Endothelial cell of umbilical vein (primary cell): ENCODE data around the gene TIPRL. TPM values are rescaled to one million over a fixed set of nuclear protein-coding genes. Genes with fewer than 3 reads are reported as not detected.
"Not testable (repeated sequence)": the region's sequence is repeated elsewhere in the genome, so short reads cannot be mapped to it uniquely, and the experiment has no call there.

Source experiments
- BruUV-seq: library from RNA; stranded (reverse); fragments of 400-500 nt; replicated peaks from 2 replicates; lab custom pipeline; 2021; lab: Mats Ljungman, UMichigan
- CTCF ChIA-PET: fragments of 300-600, 350-600 bp; sonication (Branson Sonifier 250); formaldehyde crosslinking; loops from one replicate; lab custom pipeline; 2021; ENCODE audit warnings: antibody characterized with exemption, inconsistent platforms; lab: Charles Lee
- POLR2A ChIA-PET: fragments of 300-600, 350-600 bp; sonication (Branson Sonifier 250); formaldehyde crosslinking; loops from one replicate; lab custom pipeline; 2021; ENCODE audit warnings: antibody characterized with exemption, inconsistent platforms; lab: Charles Lee
- DNase-seq: peaks from one replicate; pipeline ENCODE4 v3.0.0-alpha.2; 2011; ENCODE audit warnings: low read depth, low spot score
- FAIRE-seq: peaks from 2 replicates; lab custom pipeline; 2011; peaks lifted over from hg19 to GRCh38; lab: Jason Lieb, UNC
- H2AFZ ChIP-seq: 2 replicates; pipeline ENCODE4 v1.6.0; 2012; ENCODE audit warnings: low read depth, low read length, control low read depth, inconsistent platforms
- H3K27ac ChIP-seq: 2 replicates; pipeline ENCODE4 v1.5.1; 2011; ENCODE audit warnings: low read depth, mild to moderate bottlenecking, control low read depth, low read length, moderate library complexity; ENCODE audit not compliant: insufficient read depth
- H3K27me3 ChIP-seq, 2 experiments: 2 replicates each; pipeline versions ENCODE4 v1.6.0 to v1.6.1; 2011; ENCODE audit warnings: low read length in 2 of 2, mixed read lengths in 1 of 2; ENCODE audit not compliant: control insufficient read depth in 2 of 2, insufficient read depth in 2 of 2
- H3K36me3 ChIP-seq, 2 experiments: 2 replicates in 1 of 2; 3 replicates in 1 of 2; pipeline ENCODE4 v1.5.1; 2011; ENCODE audit warnings: low read length in 2 of 2, mild to moderate bottlenecking in 1 of 2, moderate library complexity in 1 of 2; ENCODE audit not compliant: control insufficient read depth in 2 of 2, insufficient read depth in 2 of 2; ENCODE audit errors: extremely low read depth in 1 of 2
- H3K4me1 ChIP-seq: 3 replicates; pipeline ENCODE4 v1.5.1; 2011; ENCODE audit warnings: mild to moderate bottlenecking, low read length; ENCODE audit not compliant: control insufficient read depth, insufficient read depth; ENCODE audit errors: extremely low read depth
- H3K4me2 ChIP-seq: 2 replicates; pipeline ENCODE4 v1.6.1; 2011; ENCODE audit warnings: low read length, control low read depth, mixed read lengths; ENCODE audit not compliant: insufficient read depth
- H3K4me3 ChIP-seq, 3 experiments: fragments of 200-600 bp in 1 of 3; sonication (generic), shearing (Covaris generic) in 1 of 3; replicated peaks in 1 of 3; 2 replicates each; pipeline ENCODE4 v1.5.1; 2011 to 2016; ENCODE audit warnings: control low read depth in 3 of 3, low read length in 3 of 3, mild to moderate bottlenecking in 2 of 3, inconsistent platforms in 1 of 3, low read depth in 1 of 3, moderate library complexity in 1 of 3; ENCODE audit not compliant: insufficient read depth in 1 of 3
- H3K79me2 ChIP-seq: 2 replicates; pipeline ENCODE4 v1.6.0; 2012; ENCODE audit warnings: low read length, inconsistent platforms; ENCODE audit not compliant: control insufficient read depth, insufficient read depth
- H3K9ac ChIP-seq: replicated peaks from 2 replicates; pipeline ENCODE3; 2011; ENCODE audit warnings: low read length, control low read depth; ENCODE audit not compliant: insufficient read depth; ENCODE audit errors: extremely low read depth
- H3K9me1 ChIP-seq: replicated peaks from 3 replicates; pipeline ENCODE4 v1.6.0; 2011; ENCODE audit warnings: mild to moderate bottlenecking, low read length; ENCODE audit not compliant: control insufficient read depth, insufficient read depth; ENCODE audit errors: extremely low read depth
- H3K9me3 ChIP-seq: replicated peaks from 2 replicates; pipeline ENCODE4 v1.5.1; 2012; ENCODE audit warnings: low read length, inconsistent platforms; ENCODE audit not compliant: control insufficient read depth, insufficient read depth
- H4K20me1 ChIP-seq: replicated peaks from 2 replicates; pipeline ENCODE3; 2011; ENCODE audit warnings: mild to moderate bottlenecking, low read length; ENCODE audit not compliant: control insufficient read depth, insufficient read depth; ENCODE audit errors: extremely low read depth
- CTCF ChIP-seq, 2 donors: IDR thresholded peaks; 1 replicate in 1 of 2; 2 replicates in 1 of 2; pipeline ENCODE4 v1.5.1; 2011; ENCODE audit warnings: low read length in 2 of 2, mild to moderate bottlenecking in 2 of 2, moderate library complexity in 2 of 2, control low read depth in 1 of 2, inconsistent platforms in 1 of 2, low read depth in 1 of 2; ENCODE audit not compliant: insufficient read depth in 1 of 2; ENCODE audit errors: extremely low read depth in 1 of 2
- EZH2 ChIP-seq: IDR thresholded peaks from 2 replicates; pipeline ENCODE4 v1.6.1; 2012; ENCODE audit warnings: borderline replicate concordance, low read depth, mild to moderate bottlenecking, moderate library complexity, low read length, inconsistent platforms; ENCODE audit not compliant: severe bottlenecking
- FOS ChIP-seq: IDR thresholded peaks from 2 replicates; pipeline ENCODE4 v1.6.1; 2011; ENCODE audit warnings: mild to moderate bottlenecking, low read length, moderate library complexity, borderline replicate concordance; ENCODE audit not compliant: insufficient read depth
- GATA2 ChIP-seq: IDR thresholded peaks from 2 replicates; pipeline ENCODE4 v1.7.0; 2011; ENCODE audit warnings: low read depth, mild to moderate bottlenecking, moderate library complexity, mixed read lengths, low read length; ENCODE audit not compliant: insufficient read length, insufficient read depth
- JUN ChIP-seq: IDR thresholded peaks from 2 replicates; pipeline ENCODE4 v1.6.1; 2011; ENCODE audit warnings: borderline replicate concordance, low read depth; ENCODE audit not compliant: insufficient read length, insufficient read depth
- MYC ChIP-seq: IDR thresholded peaks from one replicate; pipeline ENCODE4 v1.6.1; 2011; ENCODE audit warnings: mild to moderate bottlenecking, low read depth, low read length
- POLR2A ChIP-seq: IDR thresholded peaks from 2 replicates; pipeline ENCODE4 v1.6.1; 2012; ENCODE audit warnings: low read depth, mild to moderate bottlenecking, control low read depth, low read length
- POLR2AphosphoS5 ChIP-seq: IDR thresholded peaks from 2 replicates; pipeline ENCODE4 v1.6.1; 2012; ENCODE audit warnings: low read depth, mild to moderate bottlenecking, control low read depth, low read length, moderate library complexity; ENCODE audit not compliant: insufficient read depth
- dilution Hi-C: fragments of 300-500 bp; cut with MboI; formaldehyde crosslinking; loops from one replicate; pipeline ENCODE4 v1.15.0; 2019; ENCODE audit warnings: low sequenced_read_pairs; ENCODE audit not compliant: extremely low pct_ligation_motif_present
- intact Hi-C: fragments of 100-400 bp; cut with micrococcal nuclease; formaldehyde crosslinking; loops from one replicate; pipeline ENCODE4 v1.10.0; 2022
- polyA plus RNA-seq, 4 experiments: library from polyadenylated mRNA; depleted of rRNA in 3 of 4; stranded (reverse) in 3 of 4; unstranded in 1 of 4; fragments of >200 nt; gene quantifications; 2 replicates each; pipeline versions ENCODE4 v1.2.1 to v1.2.3, GENCODE V29; 2011 to 2012; ENCODE audit warnings: missing spikeins in 1 of 4
- total RNA-seq: library from RNA; stranded (reverse); gene quantifications from 2 replicates; pipeline ENCODE4 v1.2.3, GENCODE V29; 2021
- TF ChIP-seq, protein P1 (sequence below): IDR thresholded peaks from 2 replicates; pipeline ENCODE4 v1.6.1; 2011; ENCODE audit not compliant: insufficient read depth, insufficient read length

The TIPRL gene
- total and polyA plus RNA-seq, 2 donors (not counting 3 experiments of a cell fraction or from before 2014, with no cell fraction given): 14.0 to 45.8 TPM

DNA sequence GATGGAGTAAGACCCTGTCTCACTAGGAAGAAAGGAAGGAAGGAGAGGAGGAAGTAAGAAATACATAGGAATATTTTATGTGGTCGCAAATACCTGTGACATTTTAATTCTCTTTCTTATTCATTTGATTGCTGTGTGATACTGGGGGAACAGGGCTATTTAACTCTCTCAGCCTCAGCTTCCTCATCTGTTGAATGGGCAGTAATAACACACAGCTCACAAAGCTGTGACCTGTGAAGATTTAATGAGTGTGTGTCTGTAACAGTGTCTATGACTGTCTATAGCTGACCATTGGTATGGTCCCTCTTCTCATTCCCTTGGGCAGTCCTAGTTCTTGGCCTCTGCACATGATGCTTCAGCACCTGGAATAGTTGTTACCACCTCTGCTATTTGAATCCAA lies 28.5 kb upstream of the TIPRL start:
- CTCF ChIA-PET: no interaction called here
- no peak overlapping the region for H2AFZ ChIP-seq

GRCh38 chr1:168151935-168152334 lies 26.8 kb upstream of the TIPRL start:
- no TSS peak for BruUV-seq
- ChIA-PET CTCF (interaction anchor here (1.2 kb wide), 2 partner anchors 8 to 10 kb away, joined by 3 read pairs; no protein-coding TSS in a partner anchor), POLR2A (no interaction called here)
- FAIRE-seq (no peak), DNase-seq (no peak)
- intact Hi-C loops: no loop called here
- Histone ChIP-seq H4K20me1 (no peaks in the 10 kb centered on the region), H3K36me3 (no peaks in the 10 kb centered on the region), H3K4me3 (no peak overlapping the region), H3K9ac (no peak overlapping the region), H3K79me2 (no peaks in the 10 kb centered on the region), H3K27me3 (no peaks in the 10 kb centered on the region), H2AFZ (no peak overlapping the region), H3K4me1 (no peaks in the 10 kb centered on the region), H3K27ac (no peak overlapping the region), H3K9me1 (no peaks in the 10 kb centered on the region), H3K9me3 (no peaks in the 10 kb centered on the region), H3K4me2 (no peak overlapping the region)
- dilution Hi-C loops: no loop called here
- TF ChIP-seq CTCF (IDR thresholded peaks at IDR 0.05; ENCODE audit: extremely low read depth in 1 of 2, insufficient read depth in 1 of 2, low read depth in 1 of 2, low read length in 2 of 2) (no peak), MYC (no peak), FOS (no peak), JUN (no peak), POLR2A (no peak), POLR2AphosphoS5 (no peak), GATA2 (no peak), EZH2 (no peak)
- TF ChIP-seq, protein P1, sequence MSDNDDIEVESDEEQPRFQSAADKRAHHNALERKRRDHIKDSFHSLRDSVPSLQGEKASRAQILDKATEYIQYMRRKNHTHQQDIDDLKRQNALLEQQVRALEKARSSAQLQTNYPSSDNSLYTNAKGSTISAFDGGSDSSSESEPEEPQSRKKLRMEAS: no peak

More for the DNA sequence above, 28.5 kb upstream of the TIPRL start:
- POLR2A ChIA-PET: no interaction called here
- Histone ChIP-seq H3K79me2 (no peaks in the 10 kb centered on the region), H3K4me2 (no peak overlapping the region), H3K4me1 (no peaks in the 10 kb centered on the region), H3K4me3 (no peak overlapping the region), H4K20me1 (no peaks in the 10 kb centered on the region), H3K9me1 (no peaks in the 10 kb centered on the region), H3K9me3 (no peaks in the 10 kb centered on the region), H3K27me3 (no peaks in the 10 kb centered on the region), H3K36me3 (no peaks in the 10 kb centered on the region), H3K27ac (no peak overlapping the region), H3K9ac (no peak overlapping the region)
- no peak for DNase-seq
- FAIRE-seq: no peak
- intact Hi-C loops (no loop called here), dilution Hi-C loops (no loop called here)
- TF ChIP-seq EZH2 (no peak), MYC (no peak)
- no TSS peak for BruUV-seq

DNA sequence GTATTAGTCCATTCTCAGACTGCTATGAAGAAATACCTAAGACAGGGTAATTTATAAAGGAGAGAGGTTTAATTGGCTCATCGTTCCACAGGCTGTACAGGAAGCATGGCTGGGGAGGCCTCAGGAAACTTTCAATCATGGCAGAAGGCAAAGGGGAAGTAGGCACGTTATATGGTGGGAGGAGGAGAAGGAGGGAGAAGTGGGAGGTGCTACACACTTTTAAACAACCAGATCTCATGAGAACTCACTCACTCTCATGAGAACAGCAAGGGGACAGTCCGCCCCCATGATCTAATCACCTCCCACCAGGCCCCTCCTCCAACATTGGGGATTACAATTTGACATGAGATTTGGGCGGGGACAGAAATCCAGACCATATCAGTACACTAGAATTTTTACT lies 24.1 kb upstream of the TIPRL start:
- CTCF ChIA-PET, H3K9me1 ChIP-seq, BruUV-seq: not testable (repeated sequence)

More for the DNA sequence above, 24.1 kb upstream of the TIPRL start:
- dilution Hi-C loops, DNase-seq, H4K20me1 ChIP-seq, H3K9me3 ChIP-seq, intact Hi-C loops, H3K79me2 ChIP-seq, H3K4me3 ChIP-seq, H3K27ac ChIP-seq, H2AFZ ChIP-seq, H3K27me3 ChIP-seq, H3K36me3 ChIP-seq, POLR2A ChIA-PET, H3K4me2 ChIP-seq, H3K9ac ChIP-seq, H3K4me1 ChIP-seq, FAIRE-seq: not testable (repeated sequence)
